Astrocyte (in vitro differentiated cells and primary cell): Measurements from ENCODE around the gene OR8S1. TPM values are rescaled to one million over a fixed set of nuclear protein-coding genes. Genes with fewer than 3 reads are reported as not detected.
"Not testable (repeated sequence)": the region's sequence is repeated elsewhere in the genome, so short reads cannot be mapped to it uniquely, and the experiment has no call there.

Experiments
- DNase-seq: peaks from one replicate; pipeline ENCODE4 v3.0.0-alpha.2; 2010; ENCODE audit warnings: low read depth
- FAIRE-seq: peaks from 2 replicates; lab custom pipeline; 2011; peaks lifted over from hg19 to GRCh38; lab: Jason Lieb, UNC
- H2AFZ ChIP-seq: 2 replicates; pipeline ENCODE4 v1.6.0; 2012; ENCODE audit warnings: low read depth, low read length, inconsistent platforms
- H3K27ac ChIP-seq: 2 replicates; pipeline ENCODE4 v1.5.1; 2011; ENCODE audit warnings: low read depth, low read length, inconsistent platforms
- H3K27me3 ChIP-seq: 2 replicates; pipeline ENCODE4 v1.6.0; 2011; ENCODE audit warnings: low read length, inconsistent platforms; ENCODE audit not compliant: insufficient read depth
- H3K36me3 ChIP-seq: 2 replicates; pipeline ENCODE4 v1.5.1; 2011; ENCODE audit warnings: low read length, inconsistent platforms; ENCODE audit not compliant: insufficient read depth
- H3K4me1 ChIP-seq: 2 replicates; pipeline ENCODE4 v1.5.1; 2011; ENCODE audit warnings: low read length, inconsistent platforms; ENCODE audit not compliant: insufficient read depth
- H3K4me2 ChIP-seq: 2 replicates; pipeline ENCODE4 v1.6.0; 2012; ENCODE audit warnings: low read length, inconsistent platforms
- H3K4me3 ChIP-seq: 2 replicates; pipeline ENCODE4 v1.5.1; 2011; ENCODE audit warnings: low read depth, mild to moderate bottlenecking, low read length, inconsistent platforms; ENCODE audit not compliant: insufficient read depth
- H3K79me2 ChIP-seq: 2 replicates; pipeline ENCODE4 v1.6.0; 2012; ENCODE audit warnings: mild to moderate bottlenecking, low read length, inconsistent platforms; ENCODE audit not compliant: insufficient read depth
- H3K9ac ChIP-seq: 2 replicates; pipeline ENCODE4 v1.6.0; 2012; ENCODE audit warnings: mild to moderate bottlenecking, low read length, inconsistent platforms
- H3K9me3 ChIP-seq: 2 replicates; pipeline ENCODE4 v1.5.1; 2012; ENCODE audit warnings: low read depth, mild to moderate bottlenecking, low read length, inconsistent platforms; ENCODE audit not compliant: insufficient read depth
- H4K20me1 ChIP-seq: 2 replicates; pipeline ENCODE4 v1.6.0; 2012; ENCODE audit warnings: low read length, inconsistent platforms; ENCODE audit not compliant: insufficient read depth
- H3K27ac Mint-ChIP-seq: one replicate; pipeline ENCODE4 v1.8.0; 2021; ENCODE audit warnings: mild to moderate bottlenecking, mixed read lengths; ENCODE audit not compliant: unreplicated experiment
- H3K27me3 Mint-ChIP-seq: one replicate; pipeline ENCODE4 v1.8.0; 2021; ENCODE audit warnings: low read depth, mixed read lengths; ENCODE audit not compliant: unreplicated experiment
- H3K36me3 Mint-ChIP-seq: one replicate; pipeline ENCODE4 v1.8.0; 2021; ENCODE audit warnings: low read depth, mixed read lengths; ENCODE audit not compliant: unreplicated experiment
- H3K4me1 Mint-ChIP-seq: one replicate; pipeline ENCODE4 v1.8.0; 2021; ENCODE audit warnings: low read depth, mixed read lengths; ENCODE audit not compliant: unreplicated experiment
- H3K4me3 Mint-ChIP-seq: one replicate; pipeline ENCODE4 v1.8.0; 2021; ENCODE audit warnings: mild to moderate bottlenecking, moderate library complexity, mixed read lengths; ENCODE audit not compliant: unreplicated experiment
- H3K9me3 Mint-ChIP-seq: one replicate; pipeline ENCODE4 v1.8.0; 2021; ENCODE audit warnings: mild to moderate bottlenecking, mixed read lengths; ENCODE audit not compliant: unreplicated experiment
- EZH2 ChIP-seq: IDR thresholded peaks from 2 replicates; pipeline ENCODE4 v1.6.1; 2012; ENCODE audit warnings: mild to moderate bottlenecking, low read length, inconsistent platforms; ENCODE audit not compliant: insufficient read depth
- total RNA-seq: library from RNA; stranded (reverse); gene quantifications from 2 replicates; pipeline ENCODE4 v1.2.1, GENCODE V29; 2021
- TF ChIP-seq, protein P1 (sequence below): IDR thresholded peaks from 2 replicates; pipeline ENCODE4 v1.5.1; 2011; ENCODE audit warnings: low read depth, mild to moderate bottlenecking, inconsistent platforms, low read length, moderate library complexity; ENCODE audit not compliant: insufficient read depth

The OR8S1 gene
- total RNA-seq, 1 donor from 2014 or later = not detected

GRCh38 chr12:48553666-48554343, 28.4 kb downstream of the OR8S1 start:
- H3K36me3 ChIP-seq, H3K79me2 ChIP-seq, H4K20me1 ChIP-seq, H3K27me3 Mint-ChIP-seq, H3K4me2 ChIP-seq, H3K4me1 ChIP-seq, H2AFZ ChIP-seq, H3K27ac ChIP-seq, H3K36me3 Mint-ChIP-seq, H3K27ac Mint-ChIP-seq, H3K4me1 Mint-ChIP-seq, H3K4me3 ChIP-seq, H3K9ac ChIP-seq, H3K4me3 Mint-ChIP-seq, FAIRE-seq, H3K27me3 ChIP-seq, DNase-seq, H3K9me3 ChIP-seq: not testable (repeated sequence)
- H3K9me3 Mint-ChIP-seq = peaks cover 12% of the 10 kb centered on the region

DNA sequence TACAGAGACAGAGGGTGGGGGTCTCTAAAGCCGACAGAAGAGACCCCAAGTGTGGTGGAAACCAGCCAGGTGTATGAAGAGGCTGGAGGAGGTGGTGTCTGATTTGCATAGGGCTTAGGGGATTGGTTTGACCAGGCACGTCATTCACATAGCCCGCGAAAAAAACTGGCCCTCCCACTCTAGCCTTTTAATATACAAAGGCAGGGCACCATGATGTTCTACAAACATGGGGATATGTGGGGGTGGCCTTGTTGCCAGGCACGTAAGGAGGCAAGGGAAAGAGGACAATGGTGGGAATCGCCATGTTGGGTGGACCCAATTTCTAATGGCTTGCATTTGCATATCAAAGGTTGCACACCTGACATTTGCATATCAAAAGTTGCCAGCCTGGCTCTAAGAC, 31.2 kb downstream of the OR8S1 start:
- no peak overlapping the region for H3K4me2 ChIP-seq
- Mint-ChIP-seq H3K27ac (no peak overlapping the region), H3K27me3 (peaks cover 2% of the 10 kb centered on the region)

DNA sequence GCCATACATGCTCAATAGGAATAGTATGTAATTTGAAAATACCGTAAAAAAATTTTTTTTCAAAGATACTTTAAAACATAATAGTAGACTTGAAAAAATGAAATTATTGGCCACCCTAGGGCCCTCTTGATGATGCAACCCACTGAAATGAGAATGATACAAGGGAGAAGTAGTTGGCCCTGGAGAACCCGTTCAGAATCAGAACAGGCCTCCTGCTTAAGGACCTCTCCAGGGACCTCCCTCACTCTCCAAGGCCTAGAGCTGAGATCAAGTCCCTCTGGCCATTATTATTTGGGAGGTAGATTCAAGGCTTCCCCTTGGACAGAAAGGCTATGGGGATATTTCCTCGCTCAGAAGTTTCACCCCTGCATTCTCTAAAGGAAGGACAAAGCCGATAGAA, 32.5 kb downstream of the OR8S1 start:
- H3K4me3 ChIP-seq = no peak overlapping the region
- TF ChIP-seq, protein P1, sequence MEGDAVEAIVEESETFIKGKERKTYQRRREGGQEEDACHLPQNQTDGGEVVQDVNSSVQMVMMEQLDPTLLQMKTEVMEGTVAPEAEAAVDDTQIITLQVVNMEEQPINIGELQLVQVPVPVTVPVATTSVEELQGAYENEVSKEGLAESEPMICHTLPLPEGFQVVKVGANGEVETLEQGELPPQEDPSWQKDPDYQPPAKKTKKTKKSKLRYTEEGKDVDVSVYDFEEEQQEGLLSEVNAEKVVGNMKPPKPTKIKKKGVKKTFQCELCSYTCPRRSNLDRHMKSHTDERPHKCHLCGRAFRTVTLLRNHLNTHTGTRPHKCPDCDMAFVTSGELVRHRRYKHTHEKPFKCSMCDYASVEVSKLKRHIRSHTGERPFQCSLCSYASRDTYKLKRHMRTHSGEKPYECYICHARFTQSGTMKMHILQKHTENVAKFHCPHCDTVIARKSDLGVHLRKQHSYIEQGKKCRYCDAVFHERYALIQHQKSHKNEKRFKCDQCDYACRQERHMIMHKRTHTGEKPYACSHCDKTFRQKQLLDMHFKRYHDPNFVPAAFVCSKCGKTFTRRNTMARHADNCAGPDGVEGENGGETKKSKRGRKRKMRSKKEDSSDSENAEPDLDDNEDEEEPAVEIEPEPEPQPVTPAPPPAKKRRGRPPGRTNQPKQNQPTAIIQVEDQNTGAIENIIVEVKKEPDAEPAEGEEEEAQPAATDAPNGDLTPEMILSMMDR = no peak
- TF ChIP-seq EZH2 = no peak
- H3K4me2 ChIP-seq = no peak overlapping the region
- no peak overlapping the region for H3K4me3 Mint-ChIP-seq
- peaks cover 7% of the 10 kb centered on the region for H3K27me3 Mint-ChIP-seq
- H2AFZ ChIP-seq = no peak overlapping the region
- H3K36me3 Mint-ChIP-seq = no peaks in the 10 kb centered on the region
- no peaks in the 10 kb centered on the region for H3K27me3 ChIP-seq
- H3K9ac ChIP-seq = no peak overlapping the region
- no peak overlapping the region for H3K27ac Mint-ChIP-seq
- no peaks in the 10 kb centered on the region for H4K20me1 ChIP-seq
- H3K79me2 ChIP-seq = no peaks in the 10 kb centered on the region
- FAIRE-seq (no peak), DNase-seq (no peak)
- no peaks in the 10 kb centered on the region for H3K9me3 Mint-ChIP-seq
- no peaks in the 10 kb centered on the region for H3K4me1 ChIP-seq
- no peaks in the 10 kb centered on the region for H3K4me1 Mint-ChIP-seq
- H3K27ac ChIP-seq = no peak overlapping the region
- H3K36me3 ChIP-seq = no peaks in the 10 kb centered on the region
- no peaks in the 10 kb centered on the region for H3K9me3 ChIP-seq

More for the DNA sequence above, 31.2 kb downstream of the OR8S1 start:
- peaks cover 3% of the 10 kb centered on the region for H3K9me3 Mint-ChIP-seq
- H3K36me3 Mint-ChIP-seq = no peaks in the 10 kb centered on the region
- FAIRE-seq (no peak), DNase-seq (no peak)
- no peak overlapping the region for H3K4me3 ChIP-seq
- H3K36me3 ChIP-seq = no peaks in the 10 kb centered on the region
- no peaks in the 10 kb centered on the region for H3K4me1 ChIP-seq
- no peaks in the 10 kb centered on the region for H3K79me2 ChIP-seq
- H3K27ac ChIP-seq = no peak overlapping the region
- TF ChIP-seq, protein P1 = no peak
- TF ChIP-seq EZH2 = no peak
- no peaks in the 10 kb centered on the region for H3K9me3 ChIP-seq
- H3K27me3 ChIP-seq = no peaks in the 10 kb centered on the region
- no peaks in the 10 kb centered on the region for H3K4me1 Mint-ChIP-seq
- H3K4me3 Mint-ChIP-seq = no peak overlapping the region
- H3K9ac ChIP-seq = no peak overlapping the region
- no peak overlapping the region for H2AFZ ChIP-seq
- H4K20me1 ChIP-seq = no peaks in the 10 kb centered on the region
